RWPE1 (cell line): Measurements from ENCODE around the gene RAP1GAP2.

Experiments used
- CTCF ChIA-PET: fragments of 350-600 bp; sonication (Branson Sonifier 250); formaldehyde crosslinking; extraction: SDS; loops from one replicate; lab custom pipeline; 2021; lab: Yijun Ruan, JAX
- POLR2A ChIA-PET: fragments of 400-600 bp; formaldehyde crosslinking; extraction: SDS; loops from one replicate; lab custom pipeline; 2020; ENCODE audit warnings: antibody characterized with exemption; ENCODE audit not compliant: low non-redundant PET; lab: Yijun Ruan, JAX
- DNase-seq: peaks from one replicate; pipeline ENCODE4 v3.0.0; 2012; ENCODE audit warnings: low spot score
- H3K27ac ChIP-seq: fragments of 450-650 bp; 2 replicates; pipeline ENCODE4 v1.5.1; 2017
- TF ChIP-seq, protein P1 (sequence below): fragments of 450-650 bp; conservative IDR thresholded peaks from 2 replicates; pipeline ENCODE4 v1.5.1; 2017; ENCODE audit warnings: low read depth, mild to moderate bottlenecking

RAP1GAP2 gene

DNA sequence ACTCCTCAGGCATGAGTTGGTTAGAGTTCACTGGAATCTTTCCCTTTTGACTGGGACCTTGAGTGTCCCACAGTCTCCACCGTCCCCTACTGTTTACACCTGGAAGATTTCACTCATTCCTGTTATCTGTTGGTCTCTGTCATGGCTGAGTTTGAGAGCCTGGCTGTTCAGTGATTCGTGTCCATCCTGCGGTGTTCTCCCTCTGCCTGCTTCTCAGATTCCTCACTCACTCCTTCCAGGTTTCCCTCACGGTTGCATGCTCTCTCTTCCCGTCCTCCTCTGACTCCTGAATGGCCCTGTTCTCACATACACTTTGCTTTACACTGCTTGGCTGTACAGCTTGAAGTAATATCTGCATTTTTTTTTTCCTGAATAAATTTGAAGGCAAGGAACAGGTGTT, 242.7 kb downstream of the RAP1GAP2 start:
- DNase-seq, result no peak
- ChIA-PET POLR2A (no interaction called here), CTCF (interaction anchor here (0.6 to 0.8 kb wide), 2 partner anchors 445 to 550 kb away, joined by 3 to 4 read pairs; no protein-coding TSS in a partner anchor)
- H3K27ac ChIP-seq, result no peak overlapping the region
- TF ChIP-seq, protein P1, sequence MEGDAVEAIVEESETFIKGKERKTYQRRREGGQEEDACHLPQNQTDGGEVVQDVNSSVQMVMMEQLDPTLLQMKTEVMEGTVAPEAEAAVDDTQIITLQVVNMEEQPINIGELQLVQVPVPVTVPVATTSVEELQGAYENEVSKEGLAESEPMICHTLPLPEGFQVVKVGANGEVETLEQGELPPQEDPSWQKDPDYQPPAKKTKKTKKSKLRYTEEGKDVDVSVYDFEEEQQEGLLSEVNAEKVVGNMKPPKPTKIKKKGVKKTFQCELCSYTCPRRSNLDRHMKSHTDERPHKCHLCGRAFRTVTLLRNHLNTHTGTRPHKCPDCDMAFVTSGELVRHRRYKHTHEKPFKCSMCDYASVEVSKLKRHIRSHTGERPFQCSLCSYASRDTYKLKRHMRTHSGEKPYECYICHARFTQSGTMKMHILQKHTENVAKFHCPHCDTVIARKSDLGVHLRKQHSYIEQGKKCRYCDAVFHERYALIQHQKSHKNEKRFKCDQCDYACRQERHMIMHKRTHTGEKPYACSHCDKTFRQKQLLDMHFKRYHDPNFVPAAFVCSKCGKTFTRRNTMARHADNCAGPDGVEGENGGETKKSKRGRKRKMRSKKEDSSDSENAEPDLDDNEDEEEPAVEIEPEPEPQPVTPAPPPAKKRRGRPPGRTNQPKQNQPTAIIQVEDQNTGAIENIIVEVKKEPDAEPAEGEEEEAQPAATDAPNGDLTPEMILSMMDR, result no peak

DNA sequence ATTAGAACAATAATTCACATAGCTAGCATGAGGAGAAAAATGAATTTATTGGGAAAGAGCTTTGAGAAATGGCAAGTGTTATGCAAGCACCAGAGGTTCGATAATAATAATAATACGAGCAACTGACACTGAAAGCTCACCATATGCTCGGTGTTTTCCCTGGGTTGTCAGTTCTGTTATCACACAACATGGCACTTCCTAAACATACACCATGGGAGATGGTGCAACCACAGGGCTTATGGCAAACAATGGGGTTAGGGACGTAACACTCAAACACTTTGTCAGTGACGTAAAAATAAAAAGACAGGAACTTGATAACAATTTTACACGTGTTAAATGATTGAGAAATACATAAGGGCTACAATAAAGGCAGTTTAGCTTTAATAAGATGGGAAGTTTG, 243.5 kb downstream of the RAP1GAP2 start:
- no peak overlapping the region for H3K27ac ChIP-seq
- TF ChIP-seq, protein P1, result no peak
- ChIA-PET POLR2A (no interaction called here), CTCF (interaction anchor here (0.6 kb wide), 1 partner anchor 395 kb away, joined by 3 read pairs; no protein-coding TSS in a partner anchor)
- DNase-seq, result no peak

DNA sequence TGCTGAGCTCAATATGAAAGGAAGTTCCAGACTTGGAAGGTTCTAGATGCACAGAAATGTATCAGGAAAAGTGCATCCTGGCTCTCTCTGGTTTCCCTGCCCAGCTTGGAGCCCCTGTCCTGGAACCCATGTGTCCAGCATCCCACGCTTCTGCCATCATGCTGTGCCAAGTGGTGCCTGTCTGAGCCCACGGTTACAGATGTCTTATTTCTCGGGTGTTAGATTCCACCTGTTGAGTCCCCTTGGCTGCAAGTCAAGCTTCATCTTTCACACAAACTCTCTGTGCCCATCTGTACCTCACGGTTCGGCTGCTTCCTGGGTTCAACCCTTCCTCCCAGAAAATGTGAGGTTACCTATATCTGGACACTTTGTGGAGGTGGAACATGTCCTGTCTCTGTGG, 244.6 kb downstream of the RAP1GAP2 start:
- no peak for DNase-seq
- CTCF ChIA-PET, result interaction anchor here (1.0 kb wide), 1 partner anchor 8 kb away, joined by 5 read pairs; no protein-coding TSS in a partner anchor
- H3K27ac ChIP-seq, result no peak overlapping the region
- POLR2A ChIA-PET, result no interaction called here
- TF ChIP-seq, protein P1, result no peak

DNA sequence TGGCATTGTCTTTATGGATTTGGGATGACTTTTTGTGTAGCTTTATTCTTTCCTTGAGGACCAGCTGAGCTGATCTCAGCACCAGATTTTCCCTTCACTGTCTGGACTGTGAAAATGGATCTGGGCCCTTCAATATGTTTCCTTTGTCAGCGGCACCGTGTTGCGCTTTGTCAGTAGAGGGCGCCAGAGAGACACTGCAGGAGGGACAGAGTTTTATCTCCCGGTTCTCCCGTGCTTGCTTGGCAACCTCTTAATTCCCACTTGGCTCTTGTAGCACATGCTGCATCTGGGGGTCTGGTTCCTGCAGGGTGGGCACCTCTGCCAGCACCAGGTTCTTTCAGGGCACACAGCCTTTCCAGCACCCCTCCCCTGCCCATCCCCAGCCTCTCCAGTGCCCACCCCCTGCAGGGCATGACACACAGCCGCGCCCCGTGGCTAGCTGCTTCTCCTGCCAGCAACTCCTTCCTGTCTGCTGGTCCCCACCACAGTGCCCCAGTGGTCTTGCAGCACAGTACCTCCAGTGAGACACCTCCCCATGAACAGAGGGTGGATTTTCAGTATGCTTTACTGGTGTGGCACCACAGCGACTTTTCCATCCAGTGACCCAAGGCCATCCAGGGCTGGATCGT, 247.6 kb downstream of the RAP1GAP2 start:
- ChIA-PET CTCF (interaction anchor here (0.7 to 1.2 kb wide), 3 partner anchors 200 to 604 kb away, joined by 4 to 5 read pairs (median 5); no protein-coding TSS in a partner anchor), POLR2A (no interaction called here)
- no peak for DNase-seq
- no peak overlapping the region for H3K27ac ChIP-seq
- TF ChIP-seq, protein P1, result peak; percentile 29; the same call in 1 of the 2 replicates

DNA sequence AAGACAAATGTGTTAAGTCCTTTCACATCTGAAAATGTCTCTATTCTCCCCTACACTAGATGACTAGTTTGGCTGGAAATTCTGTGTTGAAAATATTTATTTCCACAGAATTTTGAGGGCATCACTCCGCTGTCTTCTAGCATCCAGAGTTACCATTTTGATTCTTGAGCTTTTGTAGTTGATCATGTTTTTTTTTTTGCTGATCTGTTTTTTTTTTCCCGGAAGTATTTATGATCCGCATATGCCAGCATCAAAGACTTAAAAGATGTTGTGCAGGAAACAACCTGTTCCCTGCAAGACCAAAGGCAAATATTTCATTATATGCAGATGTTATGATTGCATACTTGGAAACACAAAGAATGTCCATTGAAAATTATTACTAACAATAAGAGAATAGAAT, 250.5 kb downstream of the RAP1GAP2 start:
- no peak overlapping the region for H3K27ac ChIP-seq
- CTCF ChIA-PET, result no interaction called here
- POLR2A ChIA-PET, result no interaction called here
- no peak for DNase-seq
- TF ChIP-seq, protein P1, result no peak

DNA sequence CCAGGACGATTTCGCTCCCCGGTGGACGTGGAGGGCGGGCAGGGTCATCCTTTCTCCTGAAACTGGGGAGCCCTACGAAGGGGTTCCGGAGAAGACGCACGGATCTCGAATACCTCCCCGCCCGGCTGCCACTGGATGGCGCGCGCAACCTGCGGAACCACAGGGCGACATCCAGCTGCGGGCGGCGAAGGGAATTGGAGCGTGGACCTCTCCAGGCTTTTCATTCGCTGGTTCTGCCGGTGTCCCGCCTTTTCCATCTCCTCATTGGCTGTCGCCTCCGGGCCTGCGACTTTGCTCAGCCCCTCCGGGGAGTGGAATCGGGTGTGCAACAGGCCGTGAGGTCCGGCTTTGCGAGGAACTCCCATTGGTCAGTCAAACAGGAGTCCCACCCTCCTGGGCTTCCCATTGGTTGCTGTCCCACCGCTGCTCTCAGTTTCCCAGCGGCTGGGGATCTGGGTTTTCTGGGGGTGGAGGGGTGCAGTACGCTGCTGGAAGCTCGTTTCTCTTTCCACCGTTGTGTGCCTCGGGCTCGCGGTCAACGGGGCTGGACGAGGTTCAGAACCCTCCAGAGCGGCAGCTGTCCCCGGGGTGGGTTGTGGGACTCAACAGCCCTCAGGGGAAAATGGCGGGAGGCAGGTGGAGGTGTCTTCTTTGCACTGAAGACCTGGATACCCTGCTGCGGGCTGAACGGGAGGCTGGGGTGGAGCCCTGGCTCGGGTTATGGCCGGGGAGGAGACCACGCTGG, 252.7 kb downstream of the RAP1GAP2 start:
- TF ChIP-seq, protein P1, result peak; percentile 88
- peak overlapping the region; percentile 71 for H3K27ac ChIP-seq
- CTCF ChIA-PET, result interaction anchor here (0.6 to 1.4 kb wide), 16 partner anchors 8 to 818 kb away, joined by 3 to 8 read pairs (median 4); partner anchors contain the start of gene OR3A2

More for the DNA sequence above, 252.7 kb downstream of the RAP1GAP2 start:
- POLR2A ChIA-PET, result interaction anchor here (0.6 kb wide), 3 partner anchors 261 to 695 kb away, joined by 3 to 4 read pairs (median 3); no protein-coding TSS in a partner anchor
- DNase-seq, result peak; percentile 98
